CD8-positive, alpha-beta memory T cell (primary cell): ENCODE measurements around the gene FAM32A. TPM values are rescaled to one million over a fixed set of nuclear protein-coding genes. Genes with fewer than 3 reads are reported as not detected.

ENCODE experiments used
- CTCF ChIA-PET: fragments of 350-600 bp; sonication (Branson Sonifier 250); formaldehyde crosslinking; loops from one replicate; lab custom pipeline; 2021; ENCODE audit warnings: antibody characterized with exemption; lab: Charles Lee
- POLR2A ChIA-PET: fragments of 350-600 bp; sonication (Branson Sonifier 250); formaldehyde crosslinking; loops from one replicate; lab custom pipeline; 2021; ENCODE audit warnings: antibody characterized with exemption; lab: Charles Lee
- DNase-seq, 5 donors: peaks; one replicate each; pipeline versions ENCODE4 v3.0.0 to v3.0.0-alpha.2; 2020 to 2022; ENCODE audit warnings: mixed read lengths in 1 of 5
- H3K27ac ChIP-seq: one replicate; pipeline ENCODE4 v1.7.0; 2013; ENCODE audit warnings: low read depth, mild to moderate bottlenecking, low read length, moderate library complexity
- H3K27me3 ChIP-seq: 2 replicates; pipeline ENCODE4 v1.7.0; 2013; ENCODE audit warnings: low read length, mild to moderate bottlenecking; ENCODE audit not compliant: insufficient read depth, poor library complexity, severe bottlenecking
- H3K36me3 ChIP-seq: 2 replicates; pipeline ENCODE4 v1.7.0; 2013; ENCODE audit warnings: mild to moderate bottlenecking, low read length, moderate library complexity; ENCODE audit not compliant: insufficient read depth
- H3K4me1 ChIP-seq: 2 replicates; pipeline ENCODE4 v1.7.0; 2013; ENCODE audit warnings: mild to moderate bottlenecking, low read length, moderate library complexity; ENCODE audit not compliant: insufficient read depth
- H3K4me3 ChIP-seq: 2 replicates; pipeline ENCODE4 v1.7.0; 2013; ENCODE audit warnings: mild to moderate bottlenecking, low read length
- H3K9me3 ChIP-seq: 2 replicates; pipeline ENCODE4 v1.7.0; 2013; ENCODE audit warnings: mild to moderate bottlenecking, low read length
- H3K27ac Mint-ChIP-seq, 8 donors: one replicate each; pipeline ENCODE4 v1.8.0; 2020 to 2021; ENCODE audit warnings: mixed read lengths in 8 of 8, mild to moderate bottlenecking in 6 of 8, inconsistent platforms in 3 of 8, moderate library complexity in 3 of 8
- H3K27me3 Mint-ChIP-seq, 2 donors: one replicate each; pipeline ENCODE4 v1.8.0; 2020 to 2021; ENCODE audit warnings: mixed read lengths in 2 of 2, mild to moderate bottlenecking in 1 of 2, moderate library complexity in 1 of 2
- H3K36me3 Mint-ChIP-seq, 3 donors: one replicate each; pipeline ENCODE4 v1.8.0; 2020 to 2021; ENCODE audit warnings: mixed read lengths in 3 of 3, inconsistent platforms in 1 of 3, mild to moderate bottlenecking in 1 of 3
- H3K4me1 Mint-ChIP-seq, 3 donors: one replicate each; pipeline ENCODE4 v1.8.0; 2020 to 2021; ENCODE audit warnings: mixed read lengths in 3 of 3, inconsistent platforms in 1 of 3, mild to moderate bottlenecking in 1 of 3
- H3K4me3 Mint-ChIP-seq, 7 donors: one replicate each; pipeline ENCODE4 v1.8.0; 2020 to 2021; ENCODE audit warnings: mixed read lengths in 7 of 7, mild to moderate bottlenecking in 6 of 7, moderate library complexity in 4 of 7, inconsistent platforms in 2 of 7
- H3K9me3 Mint-ChIP-seq, 5 donors: one replicate each; pipeline ENCODE4 v1.8.0; 2020 to 2022; ENCODE audit warnings: mixed read lengths in 5 of 5, mild to moderate bottlenecking in 3 of 5, moderate library complexity in 2 of 5, inconsistent platforms in 1 of 5
- polyA plus RNA-seq: library from polyadenylated mRNA; unstranded; fragments of 300-500 nt; fragmentation: Illumina TruSeq; gene quantifications from one replicate; pipeline ENCODE4 v1.2.3, GENCODE V29; 2021
- total RNA-seq, 2 experiments: library from RNA; stranded (reverse); gene quantifications; one replicate each; pipeline ENCODE4 v1.2.3, GENCODE V29; 2021

The FAM32A gene
- total and polyA plus RNA-seq, 3 experiments from 2014 or later, result 62.4 to 127 (median 68.3) TPM

GRCh38 chr19:16143399-16144215, 41.6 kb upstream of the FAM32A start, which contains the start of gene HSH2D:
HSH2D (plus strand) TSS chr19:16143685; CDS start chr19:16148751, 5,066 bp downstream.
- ChIA-PET CTCF (interaction anchor here (0.7 to 1.5 kb wide), 8 partner anchors 13 to 228 kb away, joined by 3 to 10 read pairs (median 3); partner anchors contain the start of gene TPM4), POLR2A (interaction anchor here (0.6 to 2.0 kb wide), 7 partner anchors 12 to 228 kb away, joined by 3 to 9 read pairs (median 3); no protein-coding TSS in a partner anchor)
- peaks cover 2% of the 10 kb centered on the region for H3K36me3 ChIP-seq
- Mint-ChIP-seq H3K36me3 (peaks cover 0 to 8% (median 2%) of the 10 kb centered on the region in 3 donors), H3K9me3 (no peaks in the 10 kb centered on the region), H3K4me3 (peak within 1 kb of the TSS; percentile 90 to 97 (median 93)), H3K4me1 (peaks cover 44 to 59% (median 54%) of the 10 kb centered on the region in 3 donors), H3K27ac (peak within 1 kb of the TSS; percentile 82 to 98 (median 96)), H3K27me3 (no peaks in the 10 kb centered on the region)
- H3K4me1 ChIP-seq, result peaks cover 28% of the 10 kb centered on the region
- no peaks in the 10 kb centered on the region for H3K27me3 ChIP-seq
- no peaks in the 10 kb centered on the region for H3K9me3 ChIP-seq
- H3K4me3 ChIP-seq, result peak within 1 kb of the TSS; percentile 90
- H3K27ac ChIP-seq, result peak within 1 kb of the TSS; percentile 78
- peak; percentile 63 to 86 (median 74) for DNase-seq

GRCh38 chr19:16144216-16144581, 41.0 kb upstream of the FAM32A start:
- POLR2A ChIA-PET, result interaction anchor here (0.6 to 2.0 kb wide), 5 partner anchors 22 to 227 kb away, joined by 3 to 9 read pairs (median 3); no protein-coding TSS in a partner anchor
- no peak for DNase-seq
- Mint-ChIP-seq H3K4me1 (peaks cover 39 to 62% (median 52%) of the 10 kb centered on the region in 3 donors), H3K9me3 (no peaks in the 10 kb centered on the region), H3K4me3 (peak overlapping the region; percentile 90 to 97 (median 93)), H3K36me3 (peaks cover 0 to 14% (median 2%) of the 10 kb centered on the region in 3 donors), H3K27me3 (no peaks in the 10 kb centered on the region), H3K27ac (peak overlapping the region; percentile 82 to 98 (median 96))
- peaks cover 7% of the 10 kb centered on the region for H3K36me3 ChIP-seq
- H3K27me3 ChIP-seq, result no peaks in the 10 kb centered on the region
- CTCF ChIA-PET, result interaction anchor here (0.7 to 1.5 kb wide), 7 partner anchors 12 to 102 kb away, joined by 3 to 10 read pairs (median 3); partner anchors contain the start of gene TPM4
- peak overlapping the region; percentile 78 for H3K27ac ChIP-seq
- peaks cover 28% of the 10 kb centered on the region for H3K4me1 ChIP-seq
- peak overlapping the region; percentile 90 for H3K4me3 ChIP-seq
- H3K9me3 ChIP-seq, result no peaks in the 10 kb centered on the region

- no peak for DNase-seq
- Mint-ChIP-seq H3K4me3 (peak overlapping the region in 4 of 7 donors; percentile 15 to 60 (median 53)), H3K27me3 (no peaks in the 10 kb centered on the region), H3K4me1 (peaks cover 26 to 52% (median 37%) of the 10 kb centered on the region in 3 donors), H3K36me3 (peaks cover 0 to 26% (median 2%) of the 10 kb centered on the region in 3 donors), H3K9me3 (no peaks in the 10 kb centered on the region), H3K27ac (peak overlapping the region in 6 of 8 donors; percentile 3 to 92 (median 49))
- Histone ChIP-seq H3K4me1 (peaks cover 28% of the 10 kb centered on the region), H3K27ac (no peak overlapping the region), H3K27me3 (no peaks in the 10 kb centered on the region), H3K36me3 (peaks cover 7% of the 10 kb centered on the region), H3K4me3 (no peak overlapping the region), H3K9me3 (no peaks in the 10 kb centered on the region)
- CTCF ChIA-PET, result interaction anchor here (1.3 kb wide), 1 partner anchor 30 kb away, joined by 3 read pairs; no protein-coding TSS in a partner anchor
- POLR2A ChIA-PET, result interaction anchor here (0.7 kb wide), 1 partner anchor 448 kb away, joined by 6 read pairs; no protein-coding TSS in a partner anchor
Measured at GRCh38 chr19:16146112-16146511, 39.1 kb upstream of the FAM32A start.

- peak overlapping the region in 2 of 8 donors; percentile 63 to 92 for H3K27ac Mint-ChIP-seq
- H3K4me3 Mint-ChIP-seq, result peak overlapping the region in 1 of 7 donors; percentile 21
Measured at GRCh38 chr19:16148443-16149229, 36.6 kb upstream of the FAM32A start.

GRCh38 chr19:16153582-16154336, 31.5 kb upstream of the FAM32A start:
- Histone ChIP-seq H3K27me3 (no peaks in the 10 kb centered on the region), H3K4me1 (no peaks in the 10 kb centered on the region), H3K9me3 (no peaks in the 10 kb centered on the region), H3K4me3 (no peak overlapping the region), H3K36me3 (peaks cover 32% of the 10 kb centered on the region), H3K27ac (no peak overlapping the region)
- ChIA-PET POLR2A (no interaction called here), CTCF (interaction anchor here (1.1 to 1.3 kb wide), 2 partner anchors 94 to 112 kb away, joined by 3 read pairs; no protein-coding TSS in a partner anchor)
- no peaks in the 10 kb centered on the region for H3K9me3 Mint-ChIP-seq
- H3K4me1 Mint-ChIP-seq, result peaks cover 0 to 9% (median 9%) of the 10 kb centered on the region in 3 donors
- peak overlapping the region in 3 of 8 donors; percentile 26 to 74 (median 50) for H3K27ac Mint-ChIP-seq
- no peak overlapping the region for H3K4me3 Mint-ChIP-seq
- H3K36me3 Mint-ChIP-seq, result peaks cover 17 to 80% (median 18%) of the 10 kb centered on the region in 3 donors
- H3K27me3 Mint-ChIP-seq, result no peaks in the 10 kb centered on the region
- DNase-seq, result no peak

More at GRCh38 chr19:16148443-16149229, 36.6 kb upstream of the FAM32A start:
- no peak for DNase-seq
- H3K4me1 ChIP-seq, result peaks cover 22% of the 10 kb centered on the region
- Mint-ChIP-seq H3K4me1 (peaks cover 15 to 36% (median 21%) of the 10 kb centered on the region in 3 donors), H3K9me3 (no peaks in the 10 kb centered on the region), H3K27me3 (no peaks in the 10 kb centered on the region), H3K36me3 (peaks cover 0 to 43% (median 0%) of the 10 kb centered on the region in 3 donors)
- POLR2A ChIA-PET, result no interaction called here
- no peaks in the 10 kb centered on the region for H3K27me3 ChIP-seq
- no peaks in the 10 kb centered on the region for H3K9me3 ChIP-seq
- no peak overlapping the region for H3K27ac ChIP-seq
- CTCF ChIA-PET, result interaction anchor here (1.1 to 1.2 kb wide), 2 partner anchors 11 to 31 kb away, joined by 3 read pairs; no protein-coding TSS in a partner anchor
- no peak overlapping the region for H3K4me3 ChIP-seq
- H3K36me3 ChIP-seq, result peaks cover 11% of the 10 kb centered on the region

GRCh38 chr19:16154557-16154956, 30.7 kb upstream of the FAM32A start:
- peak overlapping the region in 3 of 8 donors; percentile 54 to 75 (median 62) for H3K27ac Mint-ChIP-seq
- Histone ChIP-seq H3K4me3 (no peak overlapping the region), H3K9me3 (no peaks in the 10 kb centered on the region), H3K4me1 (no peaks in the 10 kb centered on the region), H3K27ac (no peak overlapping the region), H3K36me3 (peaks cover 29% of the 10 kb centered on the region), H3K27me3 (no peaks in the 10 kb centered on the region)
- ChIA-PET CTCF (interaction anchor here (1.1 to 1.3 kb wide), 2 partner anchors 93 to 112 kb away, joined by 3 read pairs; no protein-coding TSS in a partner anchor), POLR2A (no interaction called here)
- peaks cover 0 to 9% (median 3%) of the 10 kb centered on the region in 3 donors for H3K4me1 Mint-ChIP-seq
- no peak overlapping the region for H3K4me3 Mint-ChIP-seq
- DNase-seq, result no peak
- H3K9me3 Mint-ChIP-seq, result no peaks in the 10 kb centered on the region
- peaks cover 17 to 72% (median 18%) of the 10 kb centered on the region in 3 donors for H3K36me3 Mint-ChIP-seq
- no peaks in the 10 kb centered on the region for H3K27me3 Mint-ChIP-seq

- H3K36me3 Mint-ChIP-seq, result peaks cover 17 to 68% (median 18%) of the 10 kb centered on the region in 3 donors
- no peaks in the 10 kb centered on the region for H3K27me3 Mint-ChIP-seq
Measured at GRCh38 chr19:16155128-16155527, 30.1 kb upstream of the FAM32A start.

More at GRCh38 chr19:16155128-16155527, 30.1 kb upstream of the FAM32A start:
- Histone ChIP-seq H3K9me3 (no peaks in the 10 kb centered on the region), H3K4me3 (no peak overlapping the region), H3K27ac (no peak overlapping the region), H3K4me1 (no peaks in the 10 kb centered on the region), H3K36me3 (peaks cover 29% of the 10 kb centered on the region), H3K27me3 (no peaks in the 10 kb centered on the region)
- ChIA-PET CTCF (no interaction called here), POLR2A (no interaction called here)
- Mint-ChIP-seq H3K4me3 (no peak overlapping the region), H3K9me3 (no peaks in the 10 kb centered on the region), H3K4me1 (peaks cover 0 to 9% (median 0%) of the 10 kb centered on the region in 3 donors), H3K27ac (peak overlapping the region in 4 of 8 donors; percentile 54 to 81 (median 68))
- no peak for DNase-seq
